A673 (cell line): Measurements from ENCODE around the gene LHX4.

Source experiments
- EZH2 ChIP-seq: fragments of 200-600 bp; sonication (generic); IDR thresholded peaks from 2 replicates; pipeline ENCODE4 v1.6.1; 2017; ENCODE audit warnings: borderline replicate concordance, low read depth, mild to moderate bottlenecking, mixed read lengths, antibody characterized with exemption, low read length; ENCODE audit not compliant: poor library complexity, severe bottlenecking
- TF ChIP-seq, protein P1 (sequence below): fragments of 300-800, 200-600 bp; sonication (generic); conservative IDR thresholded peaks from 2 replicates; pipeline ENCODE4 v1.5.1; 2017; ENCODE audit warnings: low read depth, mild to moderate bottlenecking, antibody characterized with exemption, low read length, moderate library complexity, mixed read lengths

DNA sequence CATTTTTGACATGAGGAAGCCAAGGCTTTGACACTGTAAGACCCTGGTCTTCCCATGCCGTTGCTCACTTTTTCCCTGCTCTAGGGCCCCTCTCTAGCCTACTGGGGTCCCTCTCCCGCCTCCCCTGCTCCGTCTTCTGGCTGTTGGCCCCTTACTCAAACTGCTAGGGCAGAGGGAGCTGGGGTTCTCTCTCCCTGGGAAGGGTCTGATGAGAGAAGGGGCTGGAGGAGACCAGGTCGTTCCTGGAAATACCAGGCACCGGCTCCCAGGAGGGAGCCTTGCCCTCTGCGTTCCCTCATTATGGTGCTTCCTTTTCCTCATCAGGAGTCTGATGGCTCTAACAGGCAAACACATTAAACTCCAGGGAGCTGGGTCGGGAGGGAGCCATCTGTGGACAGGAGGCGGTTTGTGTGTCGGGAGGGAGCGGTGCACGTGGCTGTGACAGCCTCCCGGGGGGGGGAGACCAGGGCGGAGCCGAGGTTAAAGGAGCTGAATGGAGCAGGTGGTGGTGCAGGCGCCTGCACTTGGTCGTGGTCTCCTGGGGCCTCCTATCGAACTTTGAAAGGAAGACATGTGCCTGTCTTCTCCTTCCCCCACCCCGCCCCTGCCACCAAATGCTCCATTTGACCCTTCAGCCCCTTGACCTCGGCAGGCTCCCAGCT is 35.4 kb upstream of the LHX4 start:
- TF ChIP-seq, protein P1, sequence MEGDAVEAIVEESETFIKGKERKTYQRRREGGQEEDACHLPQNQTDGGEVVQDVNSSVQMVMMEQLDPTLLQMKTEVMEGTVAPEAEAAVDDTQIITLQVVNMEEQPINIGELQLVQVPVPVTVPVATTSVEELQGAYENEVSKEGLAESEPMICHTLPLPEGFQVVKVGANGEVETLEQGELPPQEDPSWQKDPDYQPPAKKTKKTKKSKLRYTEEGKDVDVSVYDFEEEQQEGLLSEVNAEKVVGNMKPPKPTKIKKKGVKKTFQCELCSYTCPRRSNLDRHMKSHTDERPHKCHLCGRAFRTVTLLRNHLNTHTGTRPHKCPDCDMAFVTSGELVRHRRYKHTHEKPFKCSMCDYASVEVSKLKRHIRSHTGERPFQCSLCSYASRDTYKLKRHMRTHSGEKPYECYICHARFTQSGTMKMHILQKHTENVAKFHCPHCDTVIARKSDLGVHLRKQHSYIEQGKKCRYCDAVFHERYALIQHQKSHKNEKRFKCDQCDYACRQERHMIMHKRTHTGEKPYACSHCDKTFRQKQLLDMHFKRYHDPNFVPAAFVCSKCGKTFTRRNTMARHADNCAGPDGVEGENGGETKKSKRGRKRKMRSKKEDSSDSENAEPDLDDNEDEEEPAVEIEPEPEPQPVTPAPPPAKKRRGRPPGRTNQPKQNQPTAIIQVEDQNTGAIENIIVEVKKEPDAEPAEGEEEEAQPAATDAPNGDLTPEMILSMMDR = no peak
- no peak for TF ChIP-seq EZH2
